Aortic smooth muscle cell (primary cell): ENCODE results near the gene TAS2R16. TPM values are rescaled to one million over a fixed set of nuclear protein-coding genes. Genes with fewer than 3 reads are reported as not detected.

Experiments used
- total RNA-seq: library from RNA; depleted of rRNA; stranded (reverse); fragments of >200 nt; gene quantifications from 2 replicates; pipeline ENCODE4 v1.2.3, GENCODE V29; 2014

TAS2R16 gene, protein sequence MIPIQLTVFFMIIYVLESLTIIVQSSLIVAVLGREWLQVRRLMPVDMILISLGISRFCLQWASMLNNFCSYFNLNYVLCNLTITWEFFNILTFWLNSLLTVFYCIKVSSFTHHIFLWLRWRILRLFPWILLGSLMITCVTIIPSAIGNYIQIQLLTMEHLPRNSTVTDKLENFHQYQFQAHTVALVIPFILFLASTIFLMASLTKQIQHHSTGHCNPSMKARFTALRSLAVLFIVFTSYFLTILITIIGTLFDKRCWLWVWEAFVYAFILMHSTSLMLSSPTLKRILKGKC
- not detected in 2 replicates for total RNA-seq

DNA sequence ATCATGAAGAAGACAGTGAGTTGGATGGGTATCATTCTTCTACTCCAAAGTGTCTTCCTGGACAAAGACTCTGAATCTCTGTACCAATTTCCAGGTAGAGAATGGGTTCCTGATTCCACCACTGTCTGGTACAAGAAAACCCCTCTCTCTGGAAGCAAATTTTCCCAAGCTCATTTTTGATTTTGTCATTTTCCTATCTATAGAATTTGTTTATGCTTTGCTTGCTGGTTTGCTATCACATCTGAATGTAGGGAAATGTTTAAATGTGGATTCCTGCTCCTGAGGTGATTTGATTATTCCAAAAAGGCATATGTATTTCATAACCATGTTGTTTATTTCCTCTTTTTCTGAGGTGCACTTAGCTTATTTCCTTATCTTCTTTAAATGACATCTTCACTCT, at the start of gene TAS2R16:
Gene TAS2R16 (minus strand): TSS at position 101 of the 400 bp plus-strand sequence. CDS start 66 bp downstream, at position 35.

Other genes with a start within 250 kb of the TAS2R16 start
- gene CADPS2, start 109.2 kb downstream of the TAS2R16 start, total RNA-seq: 21.7 TPM in 2 replicates
- gene SLC13A1, start 204.3 kb upstream of the TAS2R16 start, total RNA-seq: not detected in 2 replicates